ENCODE data around the gene TNRC6C.

GRCh38 chr17:78138204-78139060, 179.9 kb downstream of the TNRC6C start:
- TF ChIP-seq ZNF24 (tag by site-specific recombination; IDR thresholded peaks at IDR 0.05) (no peak), ZNF701 (tag by site-specific recombination; IDR thresholded peaks at IDR 0.05) (no peak), ZNF830 (tag by site-specific recombination; IDR thresholded peaks at IDR 0.05; ENCODE audit: low read depth) (no peak), ZFP37 (tag by site-specific recombination; IDR thresholded peaks at IDR 0.05) (no peak), CTCF (tag by site-specific recombination; IDR thresholded peaks at IDR 0.05) (no peak), ZBTB21 (tag by site-specific recombination; IDR thresholded peaks at IDR 0.05) (no peak), ZNF530 (tag by site-specific recombination; IDR thresholded peaks at IDR 0.05; ENCODE audit: low read depth) (no peak), ZNF707 (tag by site-specific recombination; IDR thresholded peaks at IDR 0.05) (no peak), ZSCAN18 (tag by site-specific recombination; IDR thresholded peaks at IDR 0.05) (no peak), ZNF133 (tag by site-specific recombination; IDR thresholded peaks at IDR 0.05) (no peak), ZNF2 (tag by site-specific recombination; IDR thresholded peaks at IDR 0.05) (no peak), ZNF175 (tag by site-specific recombination; IDR thresholded peaks at IDR 0.05) (no peak)

All from HEK293 (cell line).